Suprapubic skin (tissue), 4 donors: ENCODE data around the gene PARVB.

Source experiments
- EP300 ChIP-seq: sonication (generic); formaldehyde crosslinking; IDR thresholded peaks from one replicate; pipeline ENCODE4 v1.6.1; 2017; ENCODE audit warnings: antibody characterized with exemption
- POLR2A ChIP-seq, 2 donors: fragments of 450-650 bp; IDR thresholded peaks; one replicate each; pipeline ENCODE4 v1.6.1; 2017; ENCODE audit warnings: antibody characterized with exemption in 2 of 2, mild to moderate bottlenecking in 2 of 2, moderate library complexity in 2 of 2
- POLR2AphosphoS5 ChIP-seq, 3 donors: sonication (generic); formaldehyde crosslinking; IDR thresholded peaks; one replicate each; pipeline ENCODE4 v1.6.1; 2017; ENCODE audit warnings: antibody characterized with exemption in 3 of 3
- TF ChIP-seq, protein P1 (sequence below), 2 donors: fragments of 200-600 bp in 1 of 2; fragments of 450-650 bp in 1 of 2; sonication (generic) in 1 of 2; IDR thresholded peaks; one replicate each; pipeline ENCODE4 v1.5.1; 2016 to 2019; ENCODE audit warnings: antibody characterized with exemption in 2 of 2, mild to moderate bottlenecking in 1 of 2, moderate library complexity in 1 of 2

GRCh38 chr22:44047891-44048301 lies 23.8 kb downstream of the PARVB start:
- TF ChIP-seq POLR2A (IDR thresholded peaks at IDR 0.05): no peak
- TF ChIP-seq, protein P1, sequence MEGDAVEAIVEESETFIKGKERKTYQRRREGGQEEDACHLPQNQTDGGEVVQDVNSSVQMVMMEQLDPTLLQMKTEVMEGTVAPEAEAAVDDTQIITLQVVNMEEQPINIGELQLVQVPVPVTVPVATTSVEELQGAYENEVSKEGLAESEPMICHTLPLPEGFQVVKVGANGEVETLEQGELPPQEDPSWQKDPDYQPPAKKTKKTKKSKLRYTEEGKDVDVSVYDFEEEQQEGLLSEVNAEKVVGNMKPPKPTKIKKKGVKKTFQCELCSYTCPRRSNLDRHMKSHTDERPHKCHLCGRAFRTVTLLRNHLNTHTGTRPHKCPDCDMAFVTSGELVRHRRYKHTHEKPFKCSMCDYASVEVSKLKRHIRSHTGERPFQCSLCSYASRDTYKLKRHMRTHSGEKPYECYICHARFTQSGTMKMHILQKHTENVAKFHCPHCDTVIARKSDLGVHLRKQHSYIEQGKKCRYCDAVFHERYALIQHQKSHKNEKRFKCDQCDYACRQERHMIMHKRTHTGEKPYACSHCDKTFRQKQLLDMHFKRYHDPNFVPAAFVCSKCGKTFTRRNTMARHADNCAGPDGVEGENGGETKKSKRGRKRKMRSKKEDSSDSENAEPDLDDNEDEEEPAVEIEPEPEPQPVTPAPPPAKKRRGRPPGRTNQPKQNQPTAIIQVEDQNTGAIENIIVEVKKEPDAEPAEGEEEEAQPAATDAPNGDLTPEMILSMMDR (IDR thresholded peaks at IDR 0.05): no peak
- TF ChIP-seq EP300: no peak
- no peak for TF ChIP-seq POLR2AphosphoS5 (IDR thresholded peaks at IDR 0.05)
